Measurements from ENCODE around the gene WAC.
A peak's percentile ranks its signal among the peaks of the same experiment; 100 is the strongest.
"Not testable (repeated sequence)": the region's sequence is repeated elsewhere in the genome, so short reads cannot be mapped to it uniquely, and the experiment has no call there.

Gene WAC

GRCh38 chr10:28623483-28623882 lies 90.6 kb downstream of the WAC start:
- DNase-seq, result no peak

GRCh38 chr10:28624351-28624750 lies 91.4 kb downstream of the WAC start:
- DNase-seq, result peak; percentile 41

GRCh38 chr10:28627102-28627501 lies 94.2 kb downstream of the WAC start:
- DNase-seq, result no peak

GRCh38 chr10:28628184-28628893 lies 95.4 kb downstream of the WAC start:
- peak; percentile 81 for DNase-seq

- no peak for DNase-seq
Measured at GRCh38 chr10:28631896-28632583, 99.1 kb downstream of the WAC start.

GRCh38 chr10:28632584-28632945 lies 99.6 kb downstream of the WAC start:
- DNase-seq, result no peak

GRCh38 chr10:28633750-28634149 lies 100.8 kb downstream of the WAC start:
- DNase-seq, result no peak

- DNase-seq, result no peak
Measured at GRCh38 chr10:28637346-28637745, 104.4 kb downstream of the WAC start.

- DNase-seq, result no peak
Measured at GRCh38 chr10:28638392-28638791, 105.5 kb downstream of the WAC start.

GRCh38 chr10:28640551-28640950 lies 107.6 kb downstream of the WAC start:
- DNase-seq, result no peak

GRCh38 chr10:28644647-28645046 lies 111.7 kb downstream of the WAC start:
- no peak for DNase-seq

GRCh38 chr10:28652106-28652505 lies 119.2 kb downstream of the WAC start:
- DNase-seq, result no peak

GRCh38 chr10:28652703-28653102 lies 119.8 kb downstream of the WAC start:
- DNase-seq, result no peak

GRCh38 chr10:28658824-28659223 lies 125.9 kb downstream of the WAC start:
- DNase-seq, result not testable (repeated sequence)

- no peak for DNase-seq
Measured at GRCh38 chr10:28661035-28661434, 128.1 kb downstream of the WAC start.

- DNase-seq, result peak; percentile 82
Measured at GRCh38 chr10:28663576-28664368, 130.9 kb downstream of the WAC start.

- DNase-seq, result no peak
Measured at GRCh38 chr10:28664369-28664740, 131.4 kb downstream of the WAC start.

GRCh38 chr10:28666751-28667467 lies 134.0 kb downstream of the WAC start:
- DNase-seq, result no peak

GRCh38 chr10:28668363-28669226 lies 135.7 kb downstream of the WAC start:
- DNase-seq, result peak; percentile 30

GRCh38 chr10:28669227-28670173 lies 136.6 kb downstream of the WAC start:
- DNase-seq, result no peak

Data from RPMI8226 (cell line).